Left lung (tissue), 10 donors: Measurements from ENCODE around the gene REST. TPM values are rescaled to one million over a fixed set of nuclear protein-coding genes. Genes with fewer than 3 reads are reported as not detected.
"Not testable (repeated sequence)": the region's sequence is repeated elsewhere in the genome, so short reads cannot be mapped to it uniquely, and the experiment has no call there.

Source experiments
- ATAC-seq: fragments of 200-7000 bp; cut with Tn5 transposase; one replicate; pipeline ENCODE4 v1.9.1; 2020; ENCODE audit warnings: moderate library complexity
- DNase-seq, 4 donors: peaks; one replicate each; pipeline ENCODE4 v3.0.0-alpha.2; 2013 to 2020
- H3K27ac ChIP-seq, 2 donors: fragments of 200-600 bp; sonication (generic) in 1 of 2; one replicate each; pipeline versions ENCODE4 v1.5.0 to v1.8.0; 2020 to 2021
- H3K27me3 ChIP-seq, 2 donors: fragments of 200-600 bp; sonication (generic) in 1 of 2; one replicate each; pipeline versions ENCODE4 v1.5.0 to v1.8.0; 2020 to 2021
- H3K36me3 ChIP-seq, 2 donors: fragments of 200-600 bp; sonication (generic) in 1 of 2; one replicate each; pipeline versions ENCODE4 v1.5.0 to v1.8.0; 2020 to 2021
- H3K4me1 ChIP-seq, 2 donors: fragments of 200-600 bp; one replicate each; pipeline ENCODE4 v1.8.0; 2021
- H3K4me3 ChIP-seq, 2 donors: fragments of 200-600 bp; sonication (generic) in 1 of 2; one replicate each; pipeline versions ENCODE4 v1.5.0 to v1.8.0; 2020 to 2021; ENCODE audit warnings: mild to moderate bottlenecking in 1 of 2
- H3K9me3 ChIP-seq, 2 donors: fragments of 200-600 bp; sonication (generic) in 1 of 2; one replicate each; pipeline versions ENCODE4 v1.5.0 to v1.8.0; 2020 to 2021
- intact Hi-C, 2 donors: fragments of 100-400 bp; cut with DNase I; formaldehyde crosslinking; loops; one replicate each; pipeline versions ENCODE4 v1.11.2 to v1.14.2; 2022
- polyA plus RNA-seq, 6 donors: library from polyadenylated mRNA; unstranded; fragments of 120-200 nt; gene quantifications; one replicate each; pipeline ENCODE4 v1.2.1, GENCODE V29; 2013; ENCODE audit not compliant: insufficient read length in 6 of 6
- total RNA-seq, 2 donors: library from RNA; stranded (reverse); fragmentation: NEBNext Ultra II Directional; extraction: Animal tissue kit (Norgen Biotek cat#: 25700); gene quantifications; one replicate each; pipeline ENCODE4 v1.2.1, GENCODE V29; 2021
- TF ChIP-seq, protein P1 (sequence below), 2 donors: fragments of 200-600 bp; sonication (generic) in 1 of 2; IDR thresholded peaks; one replicate each; pipeline versions ENCODE4 v1.5.0 to v1.8.0; 2021; ENCODE audit warnings: antibody characterized with exemption in 2 of 2
- donor health status: DM: no; HTN: yes; CAD: no.
- donor health status: DM: no; HTN: no; CAD: no.

REST gene
- total and polyA plus RNA-seq, 8 donors: 32.9 to 49.5 (median 41.9) TPM

- Histone ChIP-seq H3K4me3 (no peak overlapping the region), H3K36me3 (peaks cover 0 to 46% of the 10 kb centered on the region in 2 donors), H3K27me3 (no peaks in the 10 kb centered on the region), H3K9me3 (no peaks in the 10 kb centered on the region), H3K4me1 (no peaks in the 10 kb centered on the region), H3K27ac (no peak overlapping the region)
- intact Hi-C loops: no loop called here
- ATAC-seq (no peak), DNase-seq (no peak)
- TF ChIP-seq, protein P1, sequence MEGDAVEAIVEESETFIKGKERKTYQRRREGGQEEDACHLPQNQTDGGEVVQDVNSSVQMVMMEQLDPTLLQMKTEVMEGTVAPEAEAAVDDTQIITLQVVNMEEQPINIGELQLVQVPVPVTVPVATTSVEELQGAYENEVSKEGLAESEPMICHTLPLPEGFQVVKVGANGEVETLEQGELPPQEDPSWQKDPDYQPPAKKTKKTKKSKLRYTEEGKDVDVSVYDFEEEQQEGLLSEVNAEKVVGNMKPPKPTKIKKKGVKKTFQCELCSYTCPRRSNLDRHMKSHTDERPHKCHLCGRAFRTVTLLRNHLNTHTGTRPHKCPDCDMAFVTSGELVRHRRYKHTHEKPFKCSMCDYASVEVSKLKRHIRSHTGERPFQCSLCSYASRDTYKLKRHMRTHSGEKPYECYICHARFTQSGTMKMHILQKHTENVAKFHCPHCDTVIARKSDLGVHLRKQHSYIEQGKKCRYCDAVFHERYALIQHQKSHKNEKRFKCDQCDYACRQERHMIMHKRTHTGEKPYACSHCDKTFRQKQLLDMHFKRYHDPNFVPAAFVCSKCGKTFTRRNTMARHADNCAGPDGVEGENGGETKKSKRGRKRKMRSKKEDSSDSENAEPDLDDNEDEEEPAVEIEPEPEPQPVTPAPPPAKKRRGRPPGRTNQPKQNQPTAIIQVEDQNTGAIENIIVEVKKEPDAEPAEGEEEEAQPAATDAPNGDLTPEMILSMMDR (IDR thresholded peaks at IDR 0.05): no peak
Observed at GRCh38 chr4:56930638-56931037, 22.9 kb downstream of the REST start.

- no peaks in the 10 kb centered on the region for H3K9me3 ChIP-seq
- H3K4me1 ChIP-seq: no peaks in the 10 kb centered on the region
- DNase-seq (no peak), ATAC-seq (no peak)
- intact Hi-C loops: no loop called here
- peaks cover 0 to 43% of the 10 kb centered on the region in 2 donors for H3K36me3 ChIP-seq
- no peaks in the 10 kb centered on the region for H3K27me3 ChIP-seq
- H3K27ac ChIP-seq: no peak overlapping the region
- no peak overlapping the region for H3K4me3 ChIP-seq
- TF ChIP-seq, protein P1 (IDR thresholded peaks at IDR 0.05): no peak
Observed at GRCh38 chr4:56931924-56932323, 24.2 kb downstream of the REST start.

GRCh38 chr4:56937262-56937661 lies 29.6 kb downstream of the REST start:
- DNase-seq: no peak
- intact Hi-C loops: no loop called here
- Histone ChIP-seq H3K9me3 (no peaks in the 10 kb centered on the region), H3K27ac (no peak overlapping the region), H3K4me3 (no peak overlapping the region), H3K4me1 (no peaks in the 10 kb centered on the region), H3K27me3 (no peaks in the 10 kb centered on the region), H3K36me3 (peaks cover 0 to 26% of the 10 kb centered on the region in 2 donors)
- ATAC-seq: no peak
- TF ChIP-seq, protein P1 (IDR thresholded peaks at IDR 0.05): no peak

- H3K9me3 ChIP-seq, intact Hi-C loops, H3K27ac ChIP-seq, DNase-seq, H3K4me3 ChIP-seq, H3K4me1 ChIP-seq, ATAC-seq, H3K27me3 ChIP-seq: not testable (repeated sequence)
- peaks cover 0 to 26% of the 10 kb centered on the region in 2 donors for H3K36me3 ChIP-seq
Observed at GRCh38 chr4:56939826-56940225, 32.1 kb downstream of the REST start.

- no peak overlapping the region for H3K4me3 ChIP-seq
- no peaks in the 10 kb centered on the region for H3K27me3 ChIP-seq
- DNase-seq (no peak), ATAC-seq (no peak)
- H3K9me3 ChIP-seq: no peaks in the 10 kb centered on the region
- peaks cover 0 to 26% of the 10 kb centered on the region in 2 donors for H3K36me3 ChIP-seq
- intact Hi-C loops: no loop called here
- H3K27ac ChIP-seq: no peak overlapping the region
- no peaks in the 10 kb centered on the region for H3K4me1 ChIP-seq
- TF ChIP-seq, protein P1 (IDR thresholded peaks at IDR 0.05): no peak
Observed at GRCh38 chr4:56940403-56940802, 32.7 kb downstream of the REST start.

- no peak for ATAC-seq
- Histone ChIP-seq H3K27ac (no peak overlapping the region), H3K27me3 (no peaks in the 10 kb centered on the region), H3K4me3 (no peak overlapping the region), H3K4me1 (no peaks in the 10 kb centered on the region), H3K9me3 (no peaks in the 10 kb centered on the region), H3K36me3 (peaks cover 0 to 26% of the 10 kb centered on the region in 2 donors)
- TF ChIP-seq, protein P1 (IDR thresholded peaks at IDR 0.05): no peak
- intact Hi-C loops: no loop called here
- DNase-seq: no peak
Observed at GRCh38 chr4:56940971-56941370, 33.3 kb downstream of the REST start.
